GM06990 (cell line): Measurements from ENCODE around the gene CISH.

Source experiments
- DNase-seq: peaks from one replicate; pipeline ENCODE4 v3.0.0-alpha.2; 2011; ENCODE audit not compliant: insufficient read length; ENCODE audit errors: extremely low read depth
- H3K27me3 ChIP-seq: replicated peaks from 2 replicates; pipeline ENCODE4 v1.6.0; 2011; ENCODE audit warnings: low read length; ENCODE audit not compliant: control insufficient read depth, insufficient read depth
- H3K36me3 ChIP-seq: 2 replicates; pipeline ENCODE4 v1.5.1; 2011; ENCODE audit warnings: low read length; ENCODE audit not compliant: control insufficient read depth, insufficient read depth
- H3K4me3 ChIP-seq: replicated peaks from 2 replicates; pipeline ENCODE4 v1.5.1; 2011; ENCODE audit warnings: low read depth, mild to moderate bottlenecking, control low read depth, low read length
- CTCF ChIP-seq: IDR thresholded peaks from 2 replicates; pipeline ENCODE4 v1.5.1; 2011; ENCODE audit warnings: low read length, control low read depth, mild to moderate bottlenecking, inconsistent platforms; ENCODE audit not compliant: insufficient read depth, poor library complexity, severe bottlenecking

Gene CISH

GRCh38 chr3:50599115-50599715 lies 12.4 kb downstream of the CISH start:
- H3K4me3 ChIP-seq, result no peak overlapping the region
- no peaks in the 10 kb centered on the region for H3K27me3 ChIP-seq
- no peak for TF ChIP-seq CTCF
- DNase-seq, result no peak
- no peaks in the 10 kb centered on the region for H3K36me3 ChIP-seq

- Histone ChIP-seq H3K27me3 (no peaks in the 10 kb centered on the region), H3K36me3 (no peaks in the 10 kb centered on the region), H3K4me3 (no peak overlapping the region)
- DNase-seq, result no peak
- no peak for TF ChIP-seq CTCF
Measured at GRCh38 chr3:50594253-50594785, 17.3 kb downstream of the CISH start.

- TF ChIP-seq CTCF, result no peak
- H3K36me3 ChIP-seq, result no peaks in the 10 kb centered on the region
- H3K27me3 ChIP-seq, result no peaks in the 10 kb centered on the region
- no peak overlapping the region for H3K4me3 ChIP-seq
- no peak for DNase-seq
Measured at GRCh38 chr3:50592568-50592967, 19.0 kb downstream of the CISH start.

GRCh38 chr3:50591196-50591741 lies 20.3 kb downstream of the CISH start:
- TF ChIP-seq CTCF, result no peak
- no peak overlapping the region for H3K4me3 ChIP-seq

GRCh38 chr3:50588759-50589433 lies 22.7 kb downstream of the CISH start:
- Histone ChIP-seq H3K36me3 (no peaks in the 10 kb centered on the region), H3K4me3 (no peak overlapping the region), H3K27me3 (no peaks in the 10 kb centered on the region)
- no peak for TF ChIP-seq CTCF
- DNase-seq, result no peak

More at GRCh38 chr3:50591196-50591741, 20.3 kb downstream of the CISH start:
- no peaks in the 10 kb centered on the region for H3K27me3 ChIP-seq
- H3K36me3 ChIP-seq, result no peaks in the 10 kb centered on the region
- DNase-seq, result no peak
